AG09319 (cell line): Measurements from ENCODE around the gene SMLR1.

ENCODE experiments used
- DNase-seq: peaks from one replicate; pipeline ENCODE4 v3.0.0-alpha.2; 2010; ENCODE audit warnings: low read depth; ENCODE audit errors: extremely low read depth
- TF ChIP-seq, protein P1 (sequence below): IDR thresholded peaks from 2 replicates; pipeline ENCODE4 v1.5.1; 2011; ENCODE audit warnings: low read depth, mild to moderate bottlenecking, inconsistent platforms, low read length, moderate library complexity

SMLR1 gene

DNA sequence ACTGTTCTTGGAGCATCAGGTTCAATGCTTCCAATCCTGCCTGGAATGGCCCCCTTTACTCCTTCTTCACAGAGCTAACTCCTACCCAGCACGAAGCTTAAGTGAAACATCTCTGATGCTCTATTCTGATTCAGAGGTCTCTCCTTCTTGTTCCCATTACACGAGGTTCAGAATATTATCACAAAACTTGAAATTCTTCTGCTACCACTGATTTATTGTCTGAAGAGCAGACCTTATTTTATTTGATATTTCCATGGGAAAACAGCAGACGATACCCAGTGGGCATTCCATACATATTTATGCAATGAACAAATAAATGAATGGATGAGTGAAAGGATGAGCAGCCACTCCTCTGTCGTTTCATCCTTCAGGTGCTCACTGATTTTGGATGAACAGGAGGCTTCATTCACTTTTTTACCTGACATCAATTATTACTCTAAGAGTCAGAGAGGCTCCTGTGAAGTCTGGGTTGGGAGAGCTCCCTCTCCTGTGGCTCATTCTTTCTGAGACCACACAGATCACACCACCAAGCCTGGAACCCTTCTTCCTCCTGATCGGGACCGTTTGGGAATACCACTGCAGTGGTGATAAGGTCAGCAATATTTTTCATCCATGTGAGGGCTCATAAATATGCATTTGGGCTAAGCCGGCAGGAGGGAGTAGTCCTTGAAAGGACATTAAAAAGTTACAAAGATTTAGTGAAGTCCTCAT is 25.8 kb downstream of the SMLR1 start:
- TF ChIP-seq, protein P1, sequence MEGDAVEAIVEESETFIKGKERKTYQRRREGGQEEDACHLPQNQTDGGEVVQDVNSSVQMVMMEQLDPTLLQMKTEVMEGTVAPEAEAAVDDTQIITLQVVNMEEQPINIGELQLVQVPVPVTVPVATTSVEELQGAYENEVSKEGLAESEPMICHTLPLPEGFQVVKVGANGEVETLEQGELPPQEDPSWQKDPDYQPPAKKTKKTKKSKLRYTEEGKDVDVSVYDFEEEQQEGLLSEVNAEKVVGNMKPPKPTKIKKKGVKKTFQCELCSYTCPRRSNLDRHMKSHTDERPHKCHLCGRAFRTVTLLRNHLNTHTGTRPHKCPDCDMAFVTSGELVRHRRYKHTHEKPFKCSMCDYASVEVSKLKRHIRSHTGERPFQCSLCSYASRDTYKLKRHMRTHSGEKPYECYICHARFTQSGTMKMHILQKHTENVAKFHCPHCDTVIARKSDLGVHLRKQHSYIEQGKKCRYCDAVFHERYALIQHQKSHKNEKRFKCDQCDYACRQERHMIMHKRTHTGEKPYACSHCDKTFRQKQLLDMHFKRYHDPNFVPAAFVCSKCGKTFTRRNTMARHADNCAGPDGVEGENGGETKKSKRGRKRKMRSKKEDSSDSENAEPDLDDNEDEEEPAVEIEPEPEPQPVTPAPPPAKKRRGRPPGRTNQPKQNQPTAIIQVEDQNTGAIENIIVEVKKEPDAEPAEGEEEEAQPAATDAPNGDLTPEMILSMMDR: no peak
- no peak for DNase-seq

DNA sequence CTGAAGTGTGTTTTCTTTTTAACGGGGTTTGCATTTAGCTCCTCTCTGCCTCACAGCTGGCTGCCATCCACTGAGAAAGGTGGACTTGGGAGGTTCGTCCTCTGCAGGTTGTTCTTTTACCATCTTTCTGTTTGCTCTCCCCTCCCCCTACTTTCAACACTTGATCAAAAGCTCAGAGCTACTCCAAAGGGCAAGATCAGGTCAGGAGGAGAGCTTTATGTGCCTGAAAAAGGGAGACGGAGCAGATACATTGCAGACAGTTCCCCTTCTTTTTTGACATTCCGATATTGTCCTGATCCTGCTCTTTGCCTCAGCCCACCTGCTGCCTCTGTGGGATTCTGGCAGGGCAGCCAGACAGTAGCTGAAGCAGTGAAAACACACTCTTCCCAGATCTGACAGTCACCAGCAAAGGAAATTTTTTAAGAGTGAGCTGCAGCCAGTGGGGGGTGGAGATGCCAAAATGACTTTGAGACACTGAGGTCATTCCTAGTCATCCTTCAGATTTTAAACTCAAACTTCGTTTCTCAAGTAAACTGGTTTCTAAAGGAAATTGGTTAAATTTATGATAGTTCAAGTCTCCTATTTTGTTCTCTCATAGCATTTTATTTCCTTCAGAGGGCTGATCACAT is 26.5 kb downstream of the SMLR1 start:
- DNase-seq: no peak
- TF ChIP-seq, protein P1: no peak

DNA sequence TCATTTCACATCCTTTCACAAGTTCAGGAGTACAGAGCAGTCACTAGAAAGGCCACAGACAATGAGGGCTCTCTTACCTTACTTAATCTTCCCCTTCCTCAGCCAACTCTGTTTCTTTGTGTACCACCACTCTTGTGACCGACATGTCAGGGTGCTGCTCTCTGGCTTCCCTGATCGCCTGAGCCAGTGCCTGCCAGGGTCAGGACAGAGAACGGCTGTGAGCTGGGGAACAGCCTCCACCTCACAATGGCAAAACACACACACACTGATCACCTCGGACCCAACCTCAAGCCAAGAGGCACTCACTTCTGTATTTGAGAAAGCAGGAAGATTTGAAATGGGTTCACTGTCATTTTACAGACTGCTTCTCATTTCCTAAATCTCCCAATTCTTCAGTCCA is 30.8 kb downstream of the SMLR1 start:
- DNase-seq: no peak
- TF ChIP-seq, protein P1: no peak

DNA sequence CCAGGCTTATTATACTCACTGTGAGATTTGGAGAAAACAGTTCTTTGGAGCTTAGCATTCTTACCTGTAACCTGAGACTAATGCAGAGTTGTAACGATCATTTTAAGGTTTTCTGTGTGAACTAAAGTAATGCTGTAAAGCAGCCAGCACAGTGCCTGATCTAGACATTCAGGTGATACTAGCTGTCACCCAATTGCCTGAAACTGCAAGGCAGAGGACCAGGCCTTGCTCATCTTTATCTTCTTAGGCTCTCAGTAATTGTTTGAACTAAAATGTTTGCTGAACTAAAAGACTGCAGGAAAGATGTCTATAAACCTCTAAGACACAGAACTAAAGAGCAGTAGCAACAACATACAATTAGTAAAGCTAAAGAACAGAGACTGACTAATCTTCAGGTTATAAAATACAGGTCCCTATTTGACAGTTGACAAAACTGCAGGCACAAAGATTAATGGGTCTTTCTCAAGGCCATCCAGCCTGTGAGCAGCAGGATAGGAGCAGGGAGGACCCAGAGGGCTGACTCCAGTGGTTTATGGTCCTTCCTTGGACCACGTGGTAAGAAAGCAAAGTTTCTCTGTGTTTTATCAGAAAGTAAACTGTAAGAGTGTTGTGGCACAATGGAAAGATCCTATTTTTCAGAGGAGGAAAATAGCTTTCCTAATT is 31.4 kb downstream of the SMLR1 start:
- TF ChIP-seq, protein P1: no peak
- no peak for DNase-seq

DNA sequence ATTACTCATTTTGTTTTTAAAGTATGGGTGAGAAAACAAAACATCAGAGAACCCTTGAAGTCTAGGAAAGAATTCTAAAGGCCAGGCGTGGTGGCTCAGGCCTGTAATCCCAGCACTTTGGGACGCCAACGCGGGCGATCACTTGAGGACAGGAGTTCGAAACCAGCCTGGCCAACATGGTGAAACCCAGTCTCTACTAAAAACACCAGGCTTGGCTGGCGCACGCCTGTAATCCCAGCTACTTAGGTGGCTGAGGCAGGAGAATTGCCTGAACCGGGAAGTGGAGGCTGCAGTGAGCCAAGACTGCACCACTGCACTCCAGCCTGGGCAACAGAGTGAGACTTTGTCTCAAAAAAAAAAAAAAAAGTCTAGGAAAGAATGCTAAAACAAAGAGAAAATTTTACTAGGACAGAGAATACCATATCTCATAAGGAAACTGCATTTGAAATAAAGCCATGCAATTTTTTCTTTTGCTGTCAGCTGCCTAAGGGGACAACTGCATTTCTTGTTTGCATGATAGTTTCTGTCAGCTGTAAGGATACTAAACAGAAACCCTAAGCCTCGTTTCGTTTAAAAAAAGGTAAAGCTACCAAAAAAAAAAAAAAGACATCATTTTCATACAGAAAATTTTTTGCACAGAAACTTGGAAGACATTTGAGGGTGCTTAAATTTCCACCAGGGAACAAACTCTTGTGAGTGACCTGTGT is 32.1 kb downstream of the SMLR1 start:
- no peak for DNase-seq
- TF ChIP-seq, protein P1: no peak

DNA sequence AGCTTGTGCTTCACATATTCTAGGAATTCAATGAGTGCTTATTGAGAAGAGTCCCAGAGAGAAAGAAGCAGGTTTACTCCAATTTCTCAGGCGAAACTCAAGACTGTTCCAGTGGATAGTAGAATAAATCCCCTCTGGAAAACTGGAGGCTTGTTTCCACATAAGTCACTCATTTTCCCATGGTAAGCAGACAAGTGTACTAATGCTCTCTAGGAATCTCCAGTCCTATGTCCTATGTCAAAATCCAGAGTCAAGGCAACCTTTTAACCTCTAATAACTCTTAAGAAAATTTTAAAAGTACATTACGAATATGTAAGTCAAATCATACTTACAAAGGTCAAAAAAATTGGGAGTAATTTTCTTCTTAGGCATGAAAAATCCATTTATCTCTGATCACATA is 35.2 kb downstream of the SMLR1 start:
- TF ChIP-seq, protein P1: no peak
- DNase-seq: no peak
